Loucy (cell line): ENCODE results near the gene SLC7A9.

Source experiments
- CTCF ChIP-seq: fragments of 200-600 bp; sonication (generic); conservative IDR thresholded peaks from 2 replicates; pipeline ENCODE4 v1.5.1; 2014; ENCODE audit warnings: mild to moderate bottlenecking, antibody characterized with exemption, low read length
- EZH2phosphoT487 ChIP-seq: fragments of 200-600 bp; IDR thresholded peaks from 2 replicates; pipeline ENCODE4 v1.6.1; 2018; ENCODE audit warnings: antibody characterized with exemption, mild to moderate bottlenecking, moderate library complexity, borderline replicate concordance

GRCh38 chr19:32869966-32870573 lies 503 bp upstream of the SLC7A9 start:
- no peak for TF ChIP-seq CTCF
- no peak for TF ChIP-seq EZH2phosphoT487
